Effector CD4-positive, alpha-beta T cell (primary cell): Measurements from ENCODE around the gene NUP133.
"Not testable (repeated sequence)": the region's sequence is repeated elsewhere in the genome, so short reads cannot be mapped to it uniquely, and the experiment has no call there.

ENCODE experiments used
- DNase-seq: peaks from one replicate; pipeline ENCODE4 v3.0.0-alpha.2; 2020
- total RNA-seq: gene quantifications from one replicate; lab custom pipeline; 2026; lab: John Stamatoyannopoulos, UW

NUP133 gene
- 75.0 reads per million, percentile 77 among the genes with 10 or more reads in this experiment for total RNA-seq

DNA sequence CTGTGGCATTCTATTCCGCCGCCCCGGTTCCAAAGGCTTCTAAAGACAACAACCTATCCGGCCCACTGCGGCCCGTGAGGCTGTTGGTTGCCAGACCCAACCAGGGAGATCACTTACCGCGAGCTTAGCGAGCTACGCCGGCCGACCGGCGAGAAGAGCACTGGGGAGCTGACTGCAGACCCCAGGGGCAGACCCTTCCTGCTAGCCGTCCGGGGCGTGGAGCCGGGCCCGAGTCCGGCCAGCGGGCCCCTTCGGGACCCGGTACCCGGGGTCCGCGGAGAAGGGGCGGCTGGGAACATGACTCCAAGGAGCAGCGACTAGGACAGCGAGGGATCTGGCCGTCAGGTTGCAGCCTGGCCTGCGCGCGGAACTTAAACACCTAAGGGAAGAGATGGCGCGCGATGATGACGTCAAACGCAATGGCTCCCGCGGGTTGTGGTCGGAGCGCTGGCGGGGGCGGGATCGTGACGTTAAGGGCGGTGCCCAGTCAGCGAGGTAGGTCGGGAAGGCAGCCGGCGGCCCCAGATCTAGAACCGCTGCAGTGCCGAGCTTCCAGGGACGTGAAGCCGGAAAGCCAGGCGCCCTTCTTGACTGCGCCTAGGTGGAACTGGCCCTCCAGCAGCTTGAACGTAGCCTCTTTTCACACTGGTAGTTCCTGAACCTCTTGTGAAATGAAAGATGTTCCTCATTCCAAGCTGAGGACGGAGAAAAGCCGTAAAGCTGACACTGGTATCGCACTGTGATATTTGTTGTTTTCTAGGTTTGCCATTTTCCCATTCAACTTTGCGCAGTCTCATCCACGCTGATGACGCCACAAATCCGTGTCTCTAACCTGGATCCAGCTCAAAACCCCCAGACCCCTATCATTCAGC is at the start of gene NUP133:
NUP133 (minus strand) TSS at position 391 of the 872 bp plus-strand sequence; CDS start at position 299, 92 bp downstream.
- DNase-seq, result peak; percentile 99

DNA sequence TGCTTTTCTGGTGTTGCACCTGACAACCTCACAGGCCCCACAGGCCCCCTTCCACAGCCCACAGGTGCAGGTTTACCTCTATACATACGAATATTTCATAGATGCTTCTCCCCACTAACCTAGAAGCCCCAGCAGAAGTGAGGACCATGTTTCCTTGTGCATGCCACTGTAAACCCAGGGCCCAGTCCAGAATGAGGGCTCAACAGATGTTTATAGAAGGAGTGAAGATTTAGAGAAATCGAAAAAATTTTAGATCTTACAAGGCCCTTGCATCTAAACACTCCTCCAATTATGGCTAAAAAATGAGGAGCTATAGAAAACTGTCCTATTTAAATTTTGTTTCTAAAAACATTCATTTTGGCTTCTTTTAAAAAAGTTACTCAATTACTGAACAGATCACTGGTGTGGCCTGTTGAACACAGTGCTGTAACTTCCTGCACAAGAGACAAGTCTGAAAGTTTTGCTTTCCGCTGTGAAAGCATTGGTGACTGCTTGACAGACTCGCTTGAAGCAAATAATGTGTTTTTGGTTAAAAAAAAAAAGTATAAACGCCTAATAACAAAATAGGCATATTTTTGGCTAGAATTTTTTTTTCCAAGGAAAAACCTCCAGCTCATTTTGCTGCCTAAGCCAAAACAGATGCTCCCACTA is 49.2 kb upstream of the NUP133 start:
- DNase-seq, result no peak

- DNase-seq, result no peak
Observed at GRCh38 chr1:229554886-229555621, 46.9 kb upstream of the NUP133 start.

DNA sequence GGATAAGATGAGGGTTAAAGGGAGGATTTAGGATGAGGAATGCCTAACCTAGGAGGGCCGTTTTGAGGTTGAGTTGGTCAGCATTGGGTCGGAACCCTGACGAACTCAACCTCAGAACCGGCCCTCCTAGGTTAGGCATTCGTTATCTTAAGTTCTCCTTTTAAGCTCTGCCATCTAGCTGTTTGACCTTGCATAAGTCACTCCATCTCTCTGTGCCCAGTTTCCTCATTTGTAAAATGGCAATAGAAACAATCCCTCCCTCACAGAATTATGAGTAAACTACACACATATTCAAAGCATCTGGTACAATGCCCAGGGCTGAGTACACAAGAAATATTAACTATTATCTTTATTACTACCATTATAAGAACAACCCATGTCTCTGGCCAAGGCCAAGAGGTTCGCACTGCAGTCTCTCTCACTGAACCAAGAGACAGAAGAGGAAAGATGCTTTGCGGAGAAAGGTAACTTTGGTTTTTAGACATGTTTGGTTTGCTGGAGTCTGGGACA is 45.5 kb upstream of the NUP133 start:
- DNase-seq, result no peak

DNA sequence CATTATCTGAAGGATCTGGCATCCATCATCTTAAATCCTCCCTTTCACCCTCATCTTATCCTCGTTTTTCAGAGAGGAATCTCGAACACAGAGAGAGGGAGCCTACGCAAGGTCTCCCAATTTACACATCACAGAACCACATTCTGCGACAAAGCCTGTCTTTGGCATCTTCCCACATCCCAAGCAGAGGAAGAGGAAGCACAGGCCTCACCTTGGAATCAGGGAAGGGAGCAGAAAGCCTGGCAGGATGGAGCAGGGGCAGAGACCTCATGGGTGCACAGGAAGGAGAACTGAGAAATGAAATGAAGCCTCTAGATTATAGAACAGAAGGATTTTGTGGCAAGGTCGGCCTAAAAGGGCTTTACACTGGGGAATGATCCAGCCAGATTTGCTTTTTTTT is 44.6 kb upstream of the NUP133 start:
- no peak for DNase-seq

- DNase-seq, result no peak
Observed at GRCh38 chr1:229550812-229551567, 42.8 kb upstream of the NUP133 start.

- no peak for DNase-seq
Observed at GRCh38 chr1:229547542-229547941, 39.4 kb upstream of the NUP133 start.

- DNase-seq, result no peak
Observed at GRCh38 chr1:229544587-229544986, 36.4 kb upstream of the NUP133 start.

- no peak for DNase-seq
Observed at GRCh38 chr1:229539863-229540506, 31.8 kb upstream of the NUP133 start.

GRCh38 chr1:229538945-229539344 is 30.8 kb upstream of the NUP133 start:
- DNase-seq, result no peak

DNA sequence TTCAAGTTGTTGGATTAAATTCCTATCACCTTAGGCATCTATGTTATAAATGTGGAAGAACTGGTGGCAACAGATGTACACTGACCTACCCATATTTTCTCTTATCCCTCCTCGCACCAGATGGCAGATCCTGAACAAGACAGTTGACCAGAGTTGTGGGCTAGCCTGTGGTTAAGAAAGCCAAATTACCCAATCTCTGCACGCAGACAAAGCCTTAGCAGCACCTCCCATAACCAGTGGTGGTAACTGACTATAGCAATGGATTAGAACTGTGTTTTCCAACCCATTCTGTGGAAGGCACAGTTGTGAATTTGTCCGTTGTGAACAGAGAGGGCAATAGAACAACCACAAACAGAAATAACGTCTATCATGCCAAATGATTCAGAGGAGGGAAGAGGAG is 29.8 kb upstream of the NUP133 start:
- DNase-seq, result no peak

- DNase-seq, result no peak
Observed at GRCh38 chr1:229536982-229537381, 28.8 kb upstream of the NUP133 start.

GRCh38 chr1:229535230-229535629 is 27.1 kb upstream of the NUP133 start:
- no peak for DNase-seq

GRCh38 chr1:229531326-229531725 is 23.2 kb upstream of the NUP133 start:
- DNase-seq, result no peak

DNA sequence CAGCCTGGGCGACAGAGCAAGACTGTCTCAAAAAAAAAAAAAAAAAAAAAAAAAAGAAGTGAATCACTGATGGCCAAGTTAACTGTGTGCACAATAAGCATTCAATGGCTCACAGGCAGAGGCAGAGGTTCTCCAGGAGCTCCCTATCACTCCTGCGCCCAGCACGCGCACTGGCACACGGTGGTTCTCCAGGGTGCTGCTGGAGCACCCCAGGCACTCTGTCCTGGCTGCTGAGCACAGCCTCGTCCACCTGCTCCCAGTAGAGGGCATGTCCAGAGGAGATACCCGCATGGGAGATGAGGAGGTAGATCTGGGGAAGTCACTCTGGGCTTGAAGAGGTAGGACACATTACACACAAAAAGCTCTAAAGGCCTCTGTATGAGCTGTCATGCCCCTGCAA is 21.5 kb upstream of the NUP133 start:
- DNase-seq, result no peak

DNA sequence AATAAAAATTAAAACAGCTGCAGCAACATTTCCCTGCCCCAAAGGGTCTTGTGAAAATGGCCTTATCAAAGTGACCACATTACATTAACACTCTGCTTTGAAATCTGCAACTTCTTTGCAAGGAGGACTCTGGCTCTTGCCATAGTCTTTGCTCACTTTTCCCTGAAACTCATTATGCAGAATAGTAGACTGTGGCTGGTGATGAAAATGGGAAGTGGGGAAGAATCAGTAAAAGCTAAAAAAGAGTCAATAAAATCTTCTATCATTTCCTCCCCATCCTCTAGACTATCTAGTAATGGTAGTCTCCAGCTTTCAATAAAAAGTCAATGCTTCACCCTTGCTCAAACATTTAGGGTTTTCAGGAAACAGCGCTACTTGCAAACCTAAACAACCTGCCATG is 18.6 kb upstream of the NUP133 start:
- no peak for DNase-seq

DNA sequence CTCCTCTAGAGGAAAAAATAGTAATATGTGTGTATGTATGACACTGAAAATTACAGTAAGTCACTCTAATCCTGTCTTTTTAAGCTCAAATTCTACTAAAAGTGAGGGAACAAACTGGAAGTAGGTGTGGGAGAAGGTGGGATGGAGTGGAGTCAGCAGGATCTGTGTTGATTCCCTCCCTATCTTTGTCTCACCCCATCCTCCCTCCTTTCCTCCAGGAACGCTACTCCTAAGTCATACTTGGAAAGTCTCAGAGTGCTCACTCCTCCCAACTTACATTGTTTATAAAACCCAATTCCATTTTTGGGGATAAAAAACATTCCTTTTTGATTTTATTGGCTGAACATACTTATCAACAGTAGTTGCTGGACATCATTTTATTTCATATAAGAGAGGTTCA is 14.9 kb upstream of the NUP133 start:
- DNase-seq, result no peak

GRCh38 chr1:229514578-229515275 is 6.6 kb upstream of the NUP133 start:
- DNase-seq, result peak; percentile 54

GRCh38 chr1:229511625-229512024 is 3.5 kb upstream of the NUP133 start:
- not testable (repeated sequence) for DNase-seq

DNA sequence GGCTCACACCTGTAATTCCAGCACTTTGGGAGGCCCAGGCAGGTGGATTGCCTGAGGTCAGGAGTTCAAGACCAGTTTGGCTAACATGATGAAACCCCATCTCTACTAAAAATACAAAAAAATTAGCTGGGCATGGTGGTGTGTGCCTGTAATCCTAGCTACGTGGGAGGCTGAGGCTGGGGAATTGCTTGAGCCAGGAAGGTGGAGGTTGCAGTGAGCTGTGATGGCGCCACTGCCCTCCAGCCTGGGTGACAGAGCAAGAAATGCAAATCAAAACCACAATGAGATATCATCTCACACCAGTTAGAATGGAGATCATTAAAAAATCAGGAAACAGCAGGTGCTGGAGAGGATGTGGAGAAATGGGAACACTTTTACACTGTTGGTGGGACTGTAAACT is 3.1 kb upstream of the NUP133 start:
- not testable (repeated sequence) for DNase-seq

DNA sequence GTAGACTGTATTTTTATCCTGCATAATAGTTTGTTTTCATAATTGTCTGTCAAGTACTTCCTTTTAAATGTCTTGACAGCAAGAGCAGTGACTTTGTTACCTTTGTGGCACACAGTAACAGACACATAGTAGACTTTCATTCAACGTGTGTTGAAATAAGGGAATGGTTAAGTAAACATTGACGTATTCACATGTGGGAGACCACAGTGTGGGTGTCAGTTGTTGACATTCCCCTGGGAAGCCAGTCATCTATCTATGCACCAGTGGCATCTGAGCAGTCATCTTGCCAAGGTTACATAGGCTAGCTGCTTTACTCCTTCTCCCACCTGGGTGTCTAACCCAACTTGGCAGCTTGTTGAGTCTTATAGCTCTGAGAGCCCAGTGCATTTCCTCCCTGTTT is 1.4 kb upstream of the NUP133 start:
- no peak for DNase-seq
